ENCODE results near the gene KIF16B.

KIF16B gene

DNA sequence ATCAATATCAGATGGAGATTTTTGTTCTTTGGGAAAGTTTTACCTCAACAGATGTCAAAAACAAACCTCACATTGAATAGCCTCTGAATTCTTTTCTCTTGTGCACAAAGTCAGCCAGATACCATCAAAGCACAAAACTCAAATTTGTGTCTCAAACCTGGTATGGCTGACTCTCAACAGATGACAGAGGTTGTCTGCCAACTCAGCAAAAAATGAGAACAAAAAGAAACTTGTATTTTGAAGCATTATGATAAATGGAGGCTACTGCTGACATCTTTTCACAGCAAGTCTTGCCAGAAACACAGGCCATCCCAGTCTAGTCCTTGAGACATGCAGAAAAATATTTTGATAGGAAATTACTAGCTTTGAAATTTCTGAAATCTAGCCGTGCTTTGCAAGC lies 79.8 kb downstream of the KIF16B start:
- Histone ChIP-seq H3K9me3 (ENCODE audit: control insufficient read depth, insufficient read depth, low read length) (no peaks in the 10 kb centered on the region), H3K27me3 (ENCODE audit: control insufficient read depth, insufficient read depth, low read length) (no peaks in the 10 kb centered on the region), H3K36me3 (ENCODE audit: control insufficient read depth, insufficient read depth, low read length) (peaks cover 12% of the 10 kb centered on the region), H3K27ac (ENCODE audit: low read depth, low read length) (no peak overlapping the region), H3K9ac (ENCODE audit: low read depth, low read length) (no peak overlapping the region), H3K4me3 (ENCODE audit: low read depth, low read length) (no peak overlapping the region), H3K4me1 (ENCODE audit: control insufficient read depth, insufficient read depth, low read length) (no peaks in the 10 kb centered on the region)

DNA sequence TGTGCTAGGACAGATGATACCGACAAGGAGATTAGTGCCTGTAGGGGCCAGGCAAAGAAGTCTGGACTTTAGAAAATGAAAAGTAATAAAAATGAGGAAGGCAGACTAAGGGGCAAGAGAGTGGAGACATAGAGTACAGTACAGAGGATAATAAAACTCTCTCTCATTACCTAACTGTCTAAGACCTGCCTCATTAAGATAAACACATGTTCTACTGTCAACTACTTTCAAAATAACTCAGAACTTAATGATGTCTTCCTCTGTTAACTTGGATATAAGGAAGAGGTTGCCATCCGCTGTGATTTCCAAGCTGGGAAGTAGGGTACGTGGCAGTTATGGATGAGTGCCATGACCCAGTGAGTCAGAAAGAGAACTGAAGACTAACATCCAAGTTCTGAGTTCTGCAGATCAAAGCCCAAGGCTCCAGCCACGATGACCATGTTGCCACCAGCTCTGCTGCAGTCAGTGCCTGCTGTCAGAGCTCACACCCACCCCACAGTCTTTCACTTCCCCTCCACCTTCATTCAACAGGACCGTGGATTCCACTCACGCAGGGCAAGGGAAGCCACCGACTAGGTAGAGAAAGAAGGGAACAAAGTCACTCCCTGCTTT lies 81.8 kb downstream of the KIF16B start:
- Histone ChIP-seq H3K9me3 (ENCODE audit: control insufficient read depth, insufficient read depth, low read length) (no peaks in the 10 kb centered on the region), H3K4me3 (ENCODE audit: low read depth, low read length) (no peak overlapping the region), H3K27me3 (ENCODE audit: control insufficient read depth, insufficient read depth, low read length) (no peaks in the 10 kb centered on the region), H3K9ac (ENCODE audit: low read depth, low read length) (no peak overlapping the region), H3K36me3 (ENCODE audit: control insufficient read depth, insufficient read depth, low read length) (peaks cover 12% of the 10 kb centered on the region), H3K27ac (ENCODE audit: low read depth, low read length) (no peak overlapping the region), H3K4me1 (ENCODE audit: control insufficient read depth, insufficient read depth, low read length) (peaks cover 3% of the 10 kb centered on the region)

DNA sequence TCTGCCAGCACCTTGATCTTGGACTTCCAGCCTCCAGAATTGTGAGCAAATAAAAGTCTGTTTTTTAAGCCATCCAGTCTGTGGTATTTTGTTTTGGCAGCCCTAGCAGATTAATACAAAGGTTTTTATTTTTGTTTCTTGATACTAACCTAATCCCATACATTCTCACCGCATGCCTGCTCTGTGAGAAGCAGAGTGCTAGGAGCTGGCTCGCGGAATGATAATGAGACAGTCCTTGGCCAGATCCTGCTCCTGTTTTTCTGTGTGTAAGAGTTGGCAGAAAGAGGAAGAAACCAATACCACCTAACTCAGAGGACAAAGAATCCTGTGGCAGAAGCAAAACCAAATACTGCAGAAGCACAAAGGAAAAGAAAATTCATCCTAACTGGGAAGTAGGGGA lies 82.6 kb downstream of the KIF16B start:
- no peaks in the 10 kb centered on the region for H3K9me3 ChIP-seq (ENCODE audit: control insufficient read depth, insufficient read depth, low read length)
- H3K9ac ChIP-seq (ENCODE audit: low read depth, low read length) = no peak overlapping the region
- no peaks in the 10 kb centered on the region for H3K27me3 ChIP-seq (ENCODE audit: control insufficient read depth, insufficient read depth, low read length)
- H3K4me1 ChIP-seq (ENCODE audit: control insufficient read depth, insufficient read depth, low read length) = peaks cover 9% of the 10 kb centered on the region
- peaks cover 12% of the 10 kb centered on the region for H3K36me3 ChIP-seq (ENCODE audit: control insufficient read depth, insufficient read depth, low read length)
- no peak overlapping the region for H3K4me3 ChIP-seq (ENCODE audit: low read depth, low read length)
- H3K27ac ChIP-seq (ENCODE audit: low read depth, low read length) = no peak overlapping the region

DNA sequence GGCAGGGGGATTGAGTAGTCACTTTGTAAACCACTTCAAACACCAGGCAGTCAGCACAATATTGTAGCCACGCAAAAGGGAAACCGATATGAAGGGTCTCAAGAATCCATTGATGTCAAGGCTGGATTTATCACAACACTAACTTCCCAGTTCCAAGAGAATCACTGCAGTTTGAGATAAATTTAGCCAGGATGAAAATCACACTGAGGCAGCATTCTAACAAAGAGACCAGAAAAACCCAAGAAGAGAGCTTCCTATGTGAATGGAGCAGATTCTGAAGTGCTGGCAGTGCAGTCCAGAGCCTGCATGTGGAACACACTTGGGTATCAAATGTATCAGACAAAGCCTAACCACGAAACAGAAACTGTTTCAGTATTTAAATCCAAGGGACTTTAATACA lies 84.6 kb downstream of the KIF16B start:
- H3K27me3 ChIP-seq (ENCODE audit: control insufficient read depth, insufficient read depth, low read length) = no peaks in the 10 kb centered on the region
- H3K4me3 ChIP-seq (ENCODE audit: low read depth, low read length) = no peak overlapping the region
- H3K4me1 ChIP-seq (ENCODE audit: control insufficient read depth, insufficient read depth, low read length) = peaks cover 9% of the 10 kb centered on the region
- H3K9me3 ChIP-seq (ENCODE audit: control insufficient read depth, insufficient read depth, low read length) = no peaks in the 10 kb centered on the region
- no peak overlapping the region for H3K27ac ChIP-seq (ENCODE audit: low read depth, low read length)
- H3K36me3 ChIP-seq (ENCODE audit: control insufficient read depth, insufficient read depth, low read length) = peaks cover 9% of the 10 kb centered on the region
- H3K9ac ChIP-seq (ENCODE audit: low read depth, low read length) = no peak overlapping the region

DNA sequence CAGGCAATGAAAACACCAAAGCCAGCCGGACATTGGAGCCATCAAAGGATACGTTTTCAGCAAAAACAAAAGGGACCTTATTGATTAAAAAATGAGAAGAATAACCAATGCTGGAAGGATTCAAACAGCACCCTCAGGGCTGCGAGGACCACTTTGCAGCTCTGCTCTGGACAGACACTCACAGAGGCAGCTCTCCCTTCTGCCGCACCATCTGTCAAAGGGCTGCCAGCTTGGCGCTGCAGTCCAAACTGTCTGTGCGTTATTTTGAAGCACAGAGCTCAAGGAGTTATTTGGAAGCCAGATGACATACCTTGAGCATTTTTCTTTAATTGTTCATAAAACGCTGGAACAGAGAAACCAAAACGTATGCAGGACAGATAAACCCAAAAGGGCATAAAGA lies 85.2 kb downstream of the KIF16B start:
- Histone ChIP-seq H3K9ac (ENCODE audit: low read depth, low read length) (no peak overlapping the region), H3K9me3 (ENCODE audit: control insufficient read depth, insufficient read depth, low read length) (no peaks in the 10 kb centered on the region), H3K27ac (ENCODE audit: low read depth, low read length) (no peak overlapping the region), H3K36me3 (ENCODE audit: control insufficient read depth, insufficient read depth, low read length) (peaks cover 4% of the 10 kb centered on the region; the same call in 1 of the 2 replicates), H3K27me3 (ENCODE audit: control insufficient read depth, insufficient read depth, low read length) (no peaks in the 10 kb centered on the region), H3K4me1 (ENCODE audit: control insufficient read depth, insufficient read depth, low read length) (peaks cover 9% of the 10 kb centered on the region), H3K4me3 (ENCODE audit: low read depth, low read length) (no peak overlapping the region)

DNA sequence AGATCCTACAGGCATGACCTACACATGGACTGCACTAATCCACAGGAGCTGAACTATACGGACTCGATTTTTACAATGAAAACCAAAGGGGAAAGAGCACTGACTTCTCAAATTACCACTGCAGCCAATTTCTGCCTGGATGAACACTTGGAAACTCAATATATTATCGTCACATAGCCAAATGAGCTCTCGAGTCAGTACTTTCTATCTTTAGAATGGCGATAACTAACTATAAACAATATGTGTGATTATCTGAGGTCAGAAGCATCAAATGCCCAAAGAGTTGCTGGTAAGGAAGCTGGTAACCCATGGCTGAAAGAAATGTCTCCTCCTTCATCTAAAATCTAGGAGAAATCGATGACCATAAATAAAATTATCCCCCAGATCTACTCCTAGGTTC lies 86.7 kb downstream of the KIF16B start:
- Histone ChIP-seq H3K4me1 (ENCODE audit: control insufficient read depth, insufficient read depth, low read length) (peaks cover 9% of the 10 kb centered on the region), H3K9ac (ENCODE audit: low read depth, low read length) (no peak overlapping the region), H3K36me3 (ENCODE audit: control insufficient read depth, insufficient read depth, low read length) (0 out of 2 replicates have a peak, but pooled peaks cover 3% of the 10 kb centered on the region), H3K9me3 (ENCODE audit: control insufficient read depth, insufficient read depth, low read length) (no peaks in the 10 kb centered on the region), H3K27ac (ENCODE audit: low read depth, low read length) (no peak overlapping the region), H3K27me3 (ENCODE audit: control insufficient read depth, insufficient read depth, low read length) (no peaks in the 10 kb centered on the region), H3K4me3 (ENCODE audit: low read depth, low read length) (no peak overlapping the region)

DNA sequence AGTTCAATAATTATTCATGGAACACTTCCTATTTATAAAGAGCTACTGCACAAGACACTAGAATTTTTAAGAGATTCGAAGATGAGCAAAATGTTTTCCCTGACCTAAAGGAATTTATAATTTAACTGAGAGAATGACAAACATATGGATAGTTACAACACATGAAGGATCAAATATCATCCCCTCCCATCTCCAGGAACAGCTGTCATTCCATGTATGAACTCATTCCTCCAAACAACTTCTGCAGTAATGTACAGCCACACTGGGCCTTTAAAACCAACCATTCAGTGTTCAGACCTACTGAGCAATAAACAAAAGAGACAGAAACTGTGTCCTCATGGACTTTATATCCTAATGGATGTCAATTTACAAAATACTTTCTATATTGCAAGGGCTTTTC lies 87.8 kb downstream of the KIF16B start:
- Histone ChIP-seq H3K4me1 (ENCODE audit: control insufficient read depth, insufficient read depth, low read length) (peaks cover 9% of the 10 kb centered on the region), H3K4me3 (ENCODE audit: low read depth, low read length) (no peak overlapping the region), H3K9me3 (ENCODE audit: control insufficient read depth, insufficient read depth, low read length) (no peaks in the 10 kb centered on the region), H3K27ac (ENCODE audit: low read depth, low read length) (no peak overlapping the region), H3K36me3 (ENCODE audit: control insufficient read depth, insufficient read depth, low read length) (no peaks in the 10 kb centered on the region), H3K9ac (ENCODE audit: low read depth, low read length) (no peak overlapping the region), H3K27me3 (ENCODE audit: control insufficient read depth, insufficient read depth, low read length) (no peaks in the 10 kb centered on the region)

DNA sequence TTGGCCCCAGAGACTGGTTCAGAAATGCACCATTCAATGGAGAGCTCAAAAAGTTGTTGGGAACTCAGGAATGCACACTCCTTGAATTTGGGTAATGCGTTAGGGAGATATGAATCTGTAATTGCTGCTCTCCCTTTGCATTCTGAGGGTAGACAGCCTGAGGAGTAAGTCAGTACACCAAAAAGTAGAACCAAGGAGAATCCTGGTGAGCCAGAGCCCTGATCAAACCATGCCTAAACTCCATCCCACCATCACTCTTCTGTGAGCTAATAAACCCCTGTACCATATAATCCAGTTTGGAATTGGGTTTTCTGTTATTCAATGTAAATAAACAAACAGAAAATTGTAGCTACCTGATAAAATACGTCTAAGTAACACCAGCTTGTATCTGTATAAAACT lies 90.2 kb downstream of the KIF16B start:
- Histone ChIP-seq H3K9me3 (ENCODE audit: control insufficient read depth, insufficient read depth, low read length) (no peaks in the 10 kb centered on the region), H3K9ac (ENCODE audit: low read depth, low read length) (no peak overlapping the region), H3K27me3 (ENCODE audit: control insufficient read depth, insufficient read depth, low read length) (no peaks in the 10 kb centered on the region), H3K4me1 (ENCODE audit: control insufficient read depth, insufficient read depth, low read length) (peaks cover 9% of the 10 kb centered on the region), H3K4me3 (ENCODE audit: low read depth, low read length) (no peak overlapping the region), H3K27ac (ENCODE audit: low read depth, low read length) (no peak overlapping the region), H3K36me3 (ENCODE audit: control insufficient read depth, insufficient read depth, low read length) (no peaks in the 10 kb centered on the region)

DNA sequence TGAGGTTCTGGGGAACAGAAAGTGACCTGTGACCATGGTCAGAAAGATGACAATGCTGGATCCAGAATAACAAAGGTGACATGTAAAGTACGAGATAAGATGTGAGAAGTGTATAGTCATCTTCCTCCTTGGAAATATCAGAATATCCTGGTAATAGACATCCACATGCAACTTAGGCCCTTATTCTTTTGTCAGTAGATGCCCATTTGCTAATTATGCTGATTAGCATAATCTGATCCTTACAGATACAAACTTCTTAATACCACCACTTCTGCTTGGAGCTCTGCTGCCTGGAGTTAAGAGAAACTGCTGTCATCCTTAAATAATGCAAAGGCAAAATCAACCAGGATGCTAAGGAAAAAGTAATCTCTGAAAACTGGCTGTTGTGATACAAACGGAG lies 91.3 kb downstream of the KIF16B start:
- Histone ChIP-seq H3K4me3 (ENCODE audit: low read depth, low read length) (no peak overlapping the region), H3K27me3 (ENCODE audit: control insufficient read depth, insufficient read depth, low read length) (no peaks in the 10 kb centered on the region), H3K9ac (ENCODE audit: low read depth, low read length) (no peak overlapping the region), H3K27ac (ENCODE audit: low read depth, low read length) (no peak overlapping the region), H3K4me1 (ENCODE audit: control insufficient read depth, insufficient read depth, low read length) (peaks cover 9% of the 10 kb centered on the region), H3K36me3 (ENCODE audit: control insufficient read depth, insufficient read depth, low read length) (no peaks in the 10 kb centered on the region), H3K9me3 (ENCODE audit: control insufficient read depth, insufficient read depth, low read length) (no peaks in the 10 kb centered on the region)

DNA sequence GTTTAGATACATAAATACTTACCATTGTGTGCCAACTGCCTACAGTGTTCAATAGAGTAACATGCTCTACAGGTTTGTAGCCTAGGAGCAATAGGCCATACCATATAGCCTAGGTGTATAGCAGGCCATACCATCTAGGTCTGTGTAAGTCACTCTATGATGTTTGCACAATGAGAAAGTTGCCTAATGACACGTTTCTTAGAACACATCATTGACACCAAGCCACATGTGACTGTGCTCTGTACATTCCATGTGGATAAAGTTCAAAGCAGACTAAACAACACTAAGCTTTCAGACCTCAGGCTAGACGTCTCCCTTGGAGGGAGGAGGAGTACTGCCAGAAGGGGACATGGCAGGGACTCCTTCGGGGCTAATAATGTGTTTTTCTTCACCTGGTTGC lies 93.6 kb downstream of the KIF16B start:
- Histone ChIP-seq H3K4me3 (ENCODE audit: low read depth, low read length) (no peak overlapping the region), H3K27me3 (ENCODE audit: control insufficient read depth, insufficient read depth, low read length) (no peaks in the 10 kb centered on the region), H3K9me3 (ENCODE audit: control insufficient read depth, insufficient read depth, low read length) (no peaks in the 10 kb centered on the region), H3K36me3 (ENCODE audit: control insufficient read depth, insufficient read depth, low read length) (no peaks in the 10 kb centered on the region), H3K4me1 (ENCODE audit: control insufficient read depth, insufficient read depth, low read length) (no peaks in the 10 kb centered on the region), H3K9ac (ENCODE audit: low read depth, low read length) (no peak overlapping the region), H3K27ac (ENCODE audit: low read depth, low read length) (no peak overlapping the region)

DNA sequence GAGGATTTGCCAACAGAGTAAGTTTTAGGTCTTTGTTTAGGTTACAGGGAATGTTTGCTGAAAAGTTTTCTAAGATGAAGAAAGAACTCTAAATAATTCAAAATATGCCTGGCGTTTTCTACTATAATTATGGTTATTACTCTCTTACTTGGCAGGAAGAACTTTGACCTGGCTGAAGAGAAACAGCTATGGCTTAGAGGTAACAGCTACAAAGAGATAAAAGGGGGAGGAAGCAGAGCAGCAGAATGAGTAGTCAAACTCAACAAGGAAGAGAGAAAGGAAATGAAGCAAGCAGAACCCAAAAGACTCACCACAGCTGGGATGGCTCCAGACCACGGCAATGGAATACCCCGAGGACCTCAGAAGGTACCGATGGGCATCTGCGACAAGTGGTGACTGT lies 95.6 kb downstream of the KIF16B start:
- Histone ChIP-seq H3K27ac (ENCODE audit: low read depth, low read length) (no peak overlapping the region), H3K36me3 (ENCODE audit: control insufficient read depth, insufficient read depth, low read length) (no peaks in the 10 kb centered on the region), H3K27me3 (ENCODE audit: control insufficient read depth, insufficient read depth, low read length) (no peaks in the 10 kb centered on the region), H3K4me3 (ENCODE audit: low read depth, low read length) (no peak overlapping the region), H3K4me1 (ENCODE audit: control insufficient read depth, insufficient read depth, low read length) (no peaks in the 10 kb centered on the region), H3K9me3 (ENCODE audit: control insufficient read depth, insufficient read depth, low read length) (no peaks in the 10 kb centered on the region), H3K9ac (ENCODE audit: low read depth, low read length) (no peak overlapping the region)

DNA sequence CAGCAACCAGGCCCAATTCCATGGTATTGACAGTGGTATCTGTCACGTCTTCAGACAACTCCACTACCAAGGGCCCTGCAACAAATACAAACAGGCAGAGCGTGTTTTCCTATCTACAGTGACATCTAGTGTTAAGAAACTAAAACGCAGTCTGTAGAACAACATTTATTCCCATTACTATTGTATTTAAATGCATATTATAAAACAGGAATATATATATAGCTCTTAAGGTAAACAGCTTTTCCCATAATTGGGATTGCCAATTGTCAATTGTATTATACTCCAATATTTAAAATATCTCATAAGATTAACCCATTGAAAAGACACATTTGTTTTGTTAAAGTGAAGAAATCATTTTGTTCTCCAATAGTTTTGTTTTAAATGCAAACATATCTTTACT lies 97.2 kb downstream of the KIF16B start:
- H3K4me3 ChIP-seq (ENCODE audit: low read depth, low read length) = no peak overlapping the region
- H3K27ac ChIP-seq (ENCODE audit: low read depth, low read length) = no peak overlapping the region
- H3K27me3 ChIP-seq (ENCODE audit: control insufficient read depth, insufficient read depth, low read length) = no peaks in the 10 kb centered on the region

More for the DNA sequence above, 97.2 kb downstream of the KIF16B start:
- no peaks in the 10 kb centered on the region for H3K36me3 ChIP-seq (ENCODE audit: control insufficient read depth, insufficient read depth, low read length)
- H3K4me1 ChIP-seq (ENCODE audit: control insufficient read depth, insufficient read depth, low read length) = no peaks in the 10 kb centered on the region
- H3K9ac ChIP-seq (ENCODE audit: low read depth, low read length) = no peak overlapping the region
- H3K9me3 ChIP-seq (ENCODE audit: control insufficient read depth, insufficient read depth, low read length) = no peaks in the 10 kb centered on the region
